Activated CD4-positive, alpha-beta T cell treated with anti-CD3 and anti-CD28 coated beads, Interleukin-2, Interleukin-4, amounts not matched to agents 100 ng/mL and 50 ng/mL, durations not matched to agents 16 hours and 8 hours (primary cell): Measurements from ENCODE around the gene PCDHA6.
"Not testable (repeated sequence)": the region's sequence is repeated elsewhere in the genome, so short reads cannot be mapped to it uniquely, and the experiment has no call there.

ENCODE experiments used
- DNase-seq: peaks from one replicate; pipeline ENCODE4 v3.0.0-alpha.2; 2020; ENCODE audit warnings: low spot score

Gene PCDHA6, protein sequence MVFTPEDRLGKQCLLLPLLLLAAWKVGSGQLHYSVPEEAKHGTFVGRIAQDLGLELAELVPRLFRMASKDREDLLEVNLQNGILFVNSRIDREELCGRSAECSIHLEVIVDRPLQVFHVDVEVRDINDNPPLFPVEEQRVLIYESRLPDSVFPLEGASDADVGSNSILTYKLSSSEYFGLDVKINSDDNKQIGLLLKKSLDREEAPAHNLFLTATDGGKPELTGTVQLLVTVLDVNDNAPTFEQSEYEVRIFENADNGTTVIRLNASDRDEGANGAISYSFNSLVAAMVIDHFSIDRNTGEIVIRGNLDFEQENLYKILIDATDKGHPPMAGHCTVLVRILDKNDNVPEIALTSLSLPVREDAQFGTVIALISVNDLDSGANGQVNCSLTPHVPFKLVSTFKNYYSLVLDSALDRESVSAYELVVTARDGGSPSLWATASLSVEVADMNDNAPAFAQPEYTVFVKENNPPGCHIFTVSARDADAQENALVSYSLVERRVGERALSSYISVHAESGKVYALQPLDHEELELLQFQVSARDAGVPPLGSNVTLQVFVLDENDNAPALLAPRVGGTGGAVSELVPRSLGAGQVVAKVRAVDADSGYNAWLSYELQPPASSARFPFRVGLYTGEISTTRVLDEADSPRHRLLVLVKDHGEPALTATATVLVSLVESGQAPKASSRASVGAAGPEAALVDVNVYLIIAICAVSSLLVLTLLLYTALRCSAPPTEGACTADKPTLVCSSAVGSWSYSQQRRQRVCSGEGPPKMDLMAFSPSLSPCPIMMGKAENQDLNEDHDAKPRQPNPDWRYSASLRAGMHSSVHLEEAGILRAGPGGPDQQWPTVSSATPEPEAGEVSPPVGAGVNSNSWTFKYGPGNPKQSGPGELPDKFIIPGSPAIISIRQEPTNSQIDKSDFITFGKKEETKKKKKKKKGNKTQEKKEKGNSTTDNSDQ

DNA sequence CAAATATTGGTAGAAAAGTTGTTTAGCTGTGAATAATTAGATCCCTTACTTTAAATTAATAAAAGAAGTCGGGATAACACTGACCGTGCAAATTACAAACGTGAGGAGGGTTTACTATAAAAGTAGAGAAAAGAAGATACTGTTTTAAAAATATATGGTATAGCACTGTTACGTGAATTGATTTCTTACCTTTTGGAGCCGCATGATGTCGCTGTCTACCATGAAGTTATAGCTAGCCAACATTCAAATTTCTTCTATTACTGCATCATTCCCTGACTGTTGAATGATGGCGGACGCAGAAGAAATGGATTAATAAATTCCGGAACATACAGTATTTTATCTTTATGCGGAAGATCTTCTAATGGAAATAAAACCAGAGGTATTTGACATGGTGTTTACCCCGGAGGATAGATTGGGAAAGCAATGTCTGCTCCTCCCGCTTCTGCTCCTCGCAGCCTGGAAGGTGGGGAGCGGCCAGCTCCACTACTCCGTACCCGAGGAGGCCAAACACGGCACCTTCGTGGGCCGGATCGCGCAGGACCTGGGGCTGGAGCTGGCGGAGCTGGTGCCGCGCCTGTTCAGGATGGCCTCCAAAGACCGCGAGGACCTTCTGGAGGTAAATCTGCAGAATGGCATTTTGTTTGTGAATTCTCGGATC lies at the start of gene PCDHA6:
Gene PCDHA6, plus strand, starts transcription at position 257 of the 658 bp plus-strand sequence. Its CDS starts 132 bp downstream, at position 389.
- DNase-seq, result no peak

GRCh38 chr5:140780512-140780911 lies 47.2 kb upstream of the PCDHA6 start:
- DNase-seq, result no peak

GRCh38 chr5:140785905-140786686 lies 41.7 kb upstream of the PCDHA6 start, which contains the start of gene PCDHA1:
Gene PCDHA1 (plus strand): TSS chr5:140786140.
- DNase-seq, result no peak

GRCh38 chr5:140787422-140787821 lies 40.3 kb upstream of the PCDHA6 start:
- not testable (repeated sequence) for DNase-seq

GRCh38 chr5:140787849-140788504 lies 39.8 kb upstream of the PCDHA6 start:
- not testable (repeated sequence) for DNase-seq

- no peak for DNase-seq
Measured at GRCh38 chr5:140791089-140791488, 36.7 kb upstream of the PCDHA6 start.

DNA sequence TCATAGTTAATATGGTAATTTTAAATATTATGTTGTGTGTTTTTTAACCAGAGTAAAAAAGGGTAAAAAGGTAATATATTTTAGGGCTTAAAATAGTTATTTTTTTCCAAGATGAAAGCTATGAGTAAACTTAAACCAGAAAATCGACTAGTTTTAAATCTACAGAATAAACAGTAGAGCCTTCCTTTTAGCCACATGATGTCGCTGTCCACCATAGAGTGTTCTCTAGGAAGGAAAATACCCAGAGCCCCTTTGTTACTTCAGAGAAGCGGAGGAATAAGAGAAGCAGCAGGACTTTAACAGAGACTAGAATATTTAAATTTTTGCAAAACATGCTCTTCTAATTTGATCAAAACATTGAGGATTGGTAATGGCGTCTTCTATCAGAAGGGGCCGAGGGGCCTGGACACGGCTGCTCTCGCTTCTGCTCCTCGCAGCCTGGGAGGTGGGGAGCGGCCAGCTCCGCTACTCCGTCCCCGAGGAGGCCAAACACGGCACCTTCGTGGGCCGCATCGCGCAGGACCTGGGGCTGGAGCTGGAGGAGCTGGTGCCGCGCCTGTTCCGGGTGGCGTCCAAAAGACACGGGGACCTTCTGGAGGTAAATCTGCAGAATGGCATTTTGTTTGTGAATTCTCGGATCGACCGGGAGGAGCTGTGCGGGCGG lies 33.0 kb upstream of the PCDHA6 start, which contains the start of gene PCDHA2:
Gene PCDHA2, plus strand, starts transcription at position 258 of the 664 bp plus-strand sequence.
- DNase-seq, result no peak

DNA sequence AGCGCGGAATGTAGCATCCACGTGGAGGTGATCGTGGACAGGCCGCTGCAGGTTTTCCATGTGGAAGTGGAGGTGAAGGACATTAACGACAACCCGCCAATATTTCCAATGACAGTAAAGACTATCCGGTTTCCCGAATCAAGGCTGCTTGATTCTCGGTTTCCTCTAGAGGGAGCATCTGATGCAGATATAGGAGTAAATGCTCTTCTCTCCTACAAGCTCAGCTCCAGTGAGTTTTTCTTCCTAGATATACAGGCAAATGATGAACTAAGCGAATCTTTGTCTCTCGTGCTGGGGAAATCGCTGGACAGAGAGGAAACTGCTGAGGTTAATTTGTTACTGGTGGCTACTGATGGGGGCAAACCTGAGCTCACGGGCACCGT lies 32.5 kb upstream of the PCDHA6 start:
- no peak for DNase-seq

DNA sequence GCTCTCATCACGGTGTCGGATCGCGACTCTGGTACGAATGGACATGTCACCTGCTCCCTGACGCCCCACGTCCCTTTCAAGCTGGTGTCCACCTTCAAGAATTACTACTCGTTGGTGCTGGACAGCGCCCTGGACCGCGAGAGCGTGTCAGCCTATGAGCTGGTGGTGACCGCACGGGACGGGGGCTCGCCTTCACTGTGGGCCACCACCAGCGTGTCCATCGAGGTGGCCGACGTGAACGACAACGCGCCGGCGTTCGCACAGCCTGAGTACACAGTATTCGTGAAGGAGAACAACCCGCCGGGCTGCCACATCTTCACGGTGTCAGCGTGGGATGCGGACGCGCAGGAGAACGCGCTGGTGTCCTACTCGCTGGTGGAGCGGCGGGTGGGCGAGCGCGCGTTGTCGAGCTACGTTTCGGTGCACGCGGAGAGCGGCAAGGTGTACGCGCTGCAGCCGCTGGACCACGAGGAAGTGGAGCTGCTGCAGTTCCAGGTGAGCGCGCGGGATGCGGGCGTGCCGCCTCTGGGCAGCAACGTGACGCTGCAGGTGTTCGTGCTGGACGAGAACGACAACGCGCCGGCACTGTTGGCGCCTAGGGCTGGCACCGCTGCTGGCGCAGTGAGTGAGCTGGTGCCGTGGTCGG lies 31.6 kb upstream of the PCDHA6 start:
- not testable (repeated sequence) for DNase-seq

DNA sequence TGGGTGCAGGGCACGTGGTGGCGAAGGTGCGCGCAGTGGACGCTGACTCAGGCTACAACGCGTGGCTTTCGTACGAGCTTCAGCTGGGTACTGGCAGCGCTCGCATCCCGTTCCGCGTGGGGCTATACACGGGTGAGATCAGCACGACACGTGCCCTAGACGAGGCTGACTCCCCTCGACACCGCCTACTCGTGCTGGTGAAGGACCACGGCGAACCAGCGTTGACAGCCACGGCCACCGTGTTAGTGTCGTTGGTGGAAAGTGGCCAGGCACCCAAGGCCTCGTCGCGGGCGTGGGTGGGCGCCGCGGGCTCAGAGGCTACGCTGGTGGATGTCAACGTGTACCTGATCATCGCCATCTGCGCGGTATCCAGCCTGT lies 31.1 kb upstream of the PCDHA6 start:
- DNase-seq, result no peak

DNA sequence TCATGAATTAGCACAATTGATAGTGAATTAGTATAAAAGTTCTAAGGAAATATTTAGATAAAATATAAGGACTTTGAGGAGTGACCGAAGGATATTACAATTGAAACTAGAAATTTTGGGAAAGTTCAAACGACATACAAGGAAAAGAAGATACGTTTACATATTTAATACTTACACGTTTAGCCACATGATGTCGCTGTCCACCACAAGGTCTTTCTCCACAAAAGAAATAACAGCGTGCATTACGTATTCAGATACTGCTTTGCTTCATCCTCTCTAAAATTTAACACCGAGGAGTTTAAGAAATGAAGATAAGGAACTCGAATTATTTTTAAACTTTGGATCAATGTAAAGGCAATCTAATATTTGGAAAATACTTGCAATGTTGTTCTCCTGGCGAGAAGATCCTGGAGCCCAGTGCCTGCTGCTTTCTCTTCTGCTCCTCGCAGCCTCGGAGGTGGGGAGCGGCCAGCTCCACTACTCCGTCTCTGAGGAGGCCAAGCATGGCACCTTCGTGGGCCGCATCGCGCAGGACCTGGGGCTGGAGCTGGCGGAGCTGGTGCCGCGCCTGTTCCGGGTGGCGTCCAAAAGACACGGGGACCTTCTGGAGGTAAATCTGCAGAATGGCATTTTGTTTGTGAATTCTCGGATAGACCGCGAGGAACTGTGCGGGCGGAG lies 26.8 kb upstream of the PCDHA6 start, which contains the start of gene PCDHA3:
Gene PCDHA3, plus strand, starts transcription at position 242 of the 678 bp plus-strand sequence.
- DNase-seq, result no peak

DNA sequence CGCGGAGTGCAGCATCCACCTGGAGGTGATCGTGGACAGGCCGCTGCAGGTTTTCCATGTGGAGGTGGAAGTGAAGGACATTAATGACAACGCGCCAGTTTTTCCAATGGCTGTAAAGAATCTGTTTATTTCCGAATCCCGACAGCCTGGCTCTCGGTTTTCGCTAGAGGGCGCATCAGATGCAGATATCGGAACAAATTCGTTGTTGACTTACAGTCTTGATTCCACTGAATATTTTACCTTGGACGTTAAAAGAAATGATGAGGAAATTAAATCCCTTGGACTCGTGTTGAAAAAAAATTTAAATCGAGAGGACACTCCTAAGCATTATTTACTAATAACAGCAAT lies 26.3 kb upstream of the PCDHA6 start:
- DNase-seq, result no peak

GRCh38 chr5:140802381-140802780 lies 25.4 kb upstream of the PCDHA6 start:
- not testable (repeated sequence) for DNase-seq

DNA sequence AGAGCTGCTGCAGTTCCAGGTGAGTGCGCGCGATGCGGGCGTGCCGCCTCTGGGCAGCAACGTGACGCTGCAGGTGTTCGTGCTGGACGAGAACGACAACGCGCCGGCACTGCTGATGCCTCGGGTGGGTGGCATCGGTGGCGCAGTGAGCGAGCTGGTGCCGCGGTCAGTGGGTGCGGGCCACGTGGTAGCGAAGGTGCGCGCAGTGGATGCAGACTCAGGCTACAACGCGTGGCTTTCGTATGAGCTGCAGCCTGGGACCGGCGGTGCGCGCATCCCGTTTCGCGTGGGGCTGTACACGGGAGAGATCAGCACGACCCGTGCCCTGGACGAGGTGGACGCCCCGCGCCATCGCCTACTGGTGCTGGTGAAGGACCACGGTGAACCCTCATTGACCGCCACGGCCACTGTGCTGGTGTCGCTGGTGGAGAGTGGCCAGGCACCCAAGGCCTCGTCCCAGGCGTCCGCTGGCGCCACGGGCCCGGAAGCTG lies 24.9 kb upstream of the PCDHA6 start:
- no peak for DNase-seq

DNA sequence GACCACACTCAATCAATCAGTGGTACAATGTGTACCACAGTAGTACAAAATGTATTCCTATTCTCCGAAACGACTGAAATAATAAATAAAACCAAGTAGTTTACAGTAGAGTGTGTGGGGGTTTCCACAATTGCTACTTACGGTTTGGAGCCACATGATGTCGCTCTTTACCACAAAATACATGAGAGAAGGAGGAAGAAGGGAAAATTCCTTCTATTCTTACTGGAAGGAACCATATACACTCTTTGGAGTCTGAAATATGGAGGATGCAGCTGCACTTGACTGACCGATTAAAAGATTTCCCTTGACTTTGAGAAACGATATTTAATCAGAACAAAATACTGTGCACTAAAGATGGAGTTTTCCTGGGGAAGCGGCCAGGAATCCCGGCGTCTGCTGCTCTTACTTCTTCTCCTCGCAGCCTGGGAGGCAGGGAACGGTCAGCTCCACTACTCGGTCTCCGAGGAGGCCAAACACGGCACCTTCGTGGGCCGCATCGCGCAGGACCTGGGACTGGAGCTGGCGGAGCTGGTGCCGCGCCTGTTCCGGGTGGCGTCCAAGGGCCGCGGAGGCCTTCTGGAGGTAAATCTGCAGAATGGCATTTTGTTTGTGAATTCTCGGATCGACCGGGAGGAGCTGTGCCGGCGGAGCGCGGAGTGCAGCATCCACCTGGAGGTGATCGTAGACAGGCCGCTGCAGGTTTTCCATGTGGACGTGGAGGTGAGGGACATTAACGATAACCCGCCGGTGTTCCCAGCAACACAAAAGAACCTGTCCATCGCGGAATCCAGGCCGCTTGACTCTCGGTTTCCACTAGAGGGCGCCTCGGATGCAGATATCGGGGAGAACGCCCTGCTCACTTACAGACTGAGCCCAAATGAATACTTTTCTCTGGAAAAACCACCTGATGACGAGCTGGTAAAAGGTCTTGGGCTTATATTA lies 20.7 kb upstream of the PCDHA6 start, which contains the start of gene PCDHA4:
Gene PCDHA4, plus strand, starts transcription at position 235 of the 942 bp plus-strand sequence.
- DNase-seq, result peak; percentile 17

DNA sequence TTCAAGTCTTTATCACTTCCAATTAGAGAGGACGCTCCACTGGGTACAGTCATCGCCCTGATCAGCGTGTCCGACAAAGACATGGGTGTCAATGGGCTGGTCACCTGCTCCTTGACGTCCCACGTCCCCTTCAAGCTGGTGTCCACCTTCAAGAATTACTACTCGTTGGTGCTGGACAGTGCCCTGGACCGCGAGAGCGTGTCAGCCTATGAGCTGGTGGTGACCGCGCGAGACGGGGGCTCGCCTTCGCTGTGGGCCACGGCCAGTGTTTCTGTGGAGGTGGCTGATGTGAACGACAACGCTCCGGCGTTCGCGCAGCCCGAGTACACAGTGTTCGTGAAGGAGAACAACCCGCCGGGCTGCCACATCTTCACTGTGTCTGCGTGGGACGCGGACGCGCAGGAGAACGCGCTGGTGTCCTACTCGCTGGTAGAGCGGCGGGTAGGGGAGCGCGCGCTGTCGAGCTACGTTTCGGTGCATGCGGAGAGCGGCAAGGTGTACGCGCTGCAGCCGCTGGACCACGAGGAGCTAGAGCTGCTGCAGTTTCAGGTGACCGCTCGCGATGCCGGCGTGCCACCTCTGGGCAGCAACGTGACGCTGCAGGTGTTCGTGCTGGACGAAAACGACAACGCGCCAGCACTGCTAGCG lies 19.4 kb upstream of the PCDHA6 start:
- not testable (repeated sequence) for DNase-seq

DNA sequence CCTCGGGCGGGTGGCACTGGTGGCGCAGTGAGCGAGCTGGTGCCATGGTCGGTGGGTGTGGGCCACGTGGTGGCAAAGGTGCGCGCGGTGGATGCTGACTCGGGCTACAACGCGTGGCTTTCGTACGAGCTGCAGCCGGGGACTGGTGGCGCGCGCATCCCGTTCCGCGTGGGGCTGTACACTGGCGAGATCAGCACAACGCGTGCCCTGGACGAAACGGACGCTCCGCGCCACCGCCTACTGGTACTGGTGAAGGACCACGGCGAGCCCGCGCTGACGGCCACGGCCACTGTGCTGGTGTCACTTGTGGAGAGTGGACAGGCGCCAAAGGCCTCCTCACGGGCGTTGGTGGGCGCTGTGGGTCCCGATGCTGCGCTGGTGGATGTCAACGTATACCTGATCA lies 18.9 kb upstream of the PCDHA6 start:
- DNase-seq, result no peak
